CD4-positive, alpha-beta T cell treated with Interleukin-17A for 1 hour (primary cell): Measurements from ENCODE around the gene SRR.
"Not testable (repeated sequence)": the region's sequence is repeated elsewhere in the genome, so short reads cannot be mapped to it uniquely, and the experiment has no call there.

Source experiments
- DNase-seq: peaks from one replicate; pipeline ENCODE4 v3.0.0-alpha.2; 2020

Gene SRR, protein sequence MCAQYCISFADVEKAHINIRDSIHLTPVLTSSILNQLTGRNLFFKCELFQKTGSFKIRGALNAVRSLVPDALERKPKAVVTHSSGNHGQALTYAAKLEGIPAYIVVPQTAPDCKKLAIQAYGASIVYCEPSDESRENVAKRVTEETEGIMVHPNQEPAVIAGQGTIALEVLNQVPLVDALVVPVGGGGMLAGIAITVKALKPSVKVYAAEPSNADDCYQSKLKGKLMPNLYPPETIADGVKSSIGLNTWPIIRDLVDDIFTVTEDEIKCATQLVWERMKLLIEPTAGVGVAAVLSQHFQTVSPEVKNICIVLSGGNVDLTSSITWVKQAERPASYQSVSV

GRCh38 chr17:2303204-2304188, at the start of gene SRR, which contains the start of gene SMG6:
Gene SRR (plus strand): TSS chr17:2303950. CDS start chr17:2315561, 11,611 bp downstream.
Gene SMG6 (minus strand): TSS chr17:2303785. CDS start chr17:2303720, 65 bp downstream.
- peak; percentile 96 for DNase-seq

DNA sequence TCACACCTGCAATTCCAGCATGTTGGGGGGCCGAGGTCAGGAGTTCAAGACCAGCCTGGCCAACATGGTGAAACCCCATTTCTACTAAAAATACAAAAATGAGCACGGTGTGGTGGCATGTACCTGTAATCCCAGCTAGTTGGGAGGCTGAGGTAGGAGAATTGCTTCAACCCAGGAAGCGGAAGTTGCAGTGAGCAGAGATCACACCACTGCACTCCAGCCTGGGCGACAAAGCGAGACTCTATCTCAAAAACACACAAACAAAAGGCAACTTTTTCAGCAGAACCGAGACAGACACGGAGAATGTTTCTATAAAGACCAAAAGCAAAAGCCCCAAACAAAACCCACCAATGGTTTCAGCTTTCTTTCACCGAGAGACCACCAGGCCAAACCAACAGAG, 44.9 kb upstream of the SRR start:
- not testable (repeated sequence) for DNase-seq

DNA sequence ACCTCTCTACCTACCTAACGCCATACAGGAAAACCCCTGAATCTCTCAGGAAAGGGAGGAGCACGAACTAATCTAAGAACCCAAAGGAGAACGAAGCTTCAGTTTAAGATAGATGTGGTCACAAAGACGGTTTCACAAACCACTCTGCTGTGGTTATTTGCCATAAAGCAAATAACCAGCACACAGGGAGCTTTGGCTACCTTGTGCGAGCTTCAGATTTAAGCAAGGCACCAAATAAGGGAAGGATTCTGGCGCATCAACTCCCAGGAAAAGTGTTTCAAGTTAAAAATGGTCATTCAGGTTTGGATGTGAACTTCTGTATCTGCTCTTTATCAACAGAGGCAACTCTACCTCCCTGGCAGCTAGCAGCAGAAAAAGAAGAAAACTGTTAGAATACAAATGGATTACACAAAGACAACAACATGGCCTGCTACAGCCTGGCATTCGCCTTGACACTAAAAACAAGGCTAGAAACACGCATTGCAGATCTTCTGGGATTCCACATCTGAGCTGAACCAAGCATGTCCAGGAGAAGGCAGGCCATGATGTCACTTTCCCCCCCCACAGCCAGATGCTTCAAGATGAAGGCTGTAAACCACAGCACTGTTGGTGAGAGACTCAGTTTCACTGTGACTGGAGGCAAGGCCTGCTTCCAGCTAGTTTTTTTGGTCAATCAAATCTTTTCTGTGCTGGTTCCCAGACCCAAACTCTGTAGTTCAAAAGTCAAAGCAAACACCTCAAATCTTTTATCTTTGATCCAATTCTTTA, 43.8 kb upstream of the SRR start:
- peak; percentile 74 for DNase-seq

DNA sequence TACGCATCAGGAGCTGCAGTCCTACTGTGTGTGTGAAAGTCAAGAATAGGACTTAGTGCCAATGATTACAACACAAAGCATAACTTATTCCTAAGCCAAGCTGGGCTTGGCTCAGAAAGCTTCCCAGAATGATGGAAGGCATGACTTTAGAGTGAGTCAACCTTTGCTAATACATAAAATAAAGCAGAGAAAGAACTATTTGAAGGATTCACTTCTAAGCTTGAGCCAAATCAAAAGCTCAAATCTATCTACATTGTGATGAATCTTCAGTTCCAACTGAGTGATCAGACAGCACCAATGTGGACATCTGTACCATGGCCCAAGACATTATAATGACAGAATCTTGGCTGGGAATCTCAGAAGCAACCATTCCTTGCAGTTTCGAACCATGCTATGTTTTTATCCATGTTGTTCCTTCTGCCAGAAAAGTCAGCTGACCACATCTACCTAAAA, 41.6 kb upstream of the SRR start:
- DNase-seq, result no peak

DNA sequence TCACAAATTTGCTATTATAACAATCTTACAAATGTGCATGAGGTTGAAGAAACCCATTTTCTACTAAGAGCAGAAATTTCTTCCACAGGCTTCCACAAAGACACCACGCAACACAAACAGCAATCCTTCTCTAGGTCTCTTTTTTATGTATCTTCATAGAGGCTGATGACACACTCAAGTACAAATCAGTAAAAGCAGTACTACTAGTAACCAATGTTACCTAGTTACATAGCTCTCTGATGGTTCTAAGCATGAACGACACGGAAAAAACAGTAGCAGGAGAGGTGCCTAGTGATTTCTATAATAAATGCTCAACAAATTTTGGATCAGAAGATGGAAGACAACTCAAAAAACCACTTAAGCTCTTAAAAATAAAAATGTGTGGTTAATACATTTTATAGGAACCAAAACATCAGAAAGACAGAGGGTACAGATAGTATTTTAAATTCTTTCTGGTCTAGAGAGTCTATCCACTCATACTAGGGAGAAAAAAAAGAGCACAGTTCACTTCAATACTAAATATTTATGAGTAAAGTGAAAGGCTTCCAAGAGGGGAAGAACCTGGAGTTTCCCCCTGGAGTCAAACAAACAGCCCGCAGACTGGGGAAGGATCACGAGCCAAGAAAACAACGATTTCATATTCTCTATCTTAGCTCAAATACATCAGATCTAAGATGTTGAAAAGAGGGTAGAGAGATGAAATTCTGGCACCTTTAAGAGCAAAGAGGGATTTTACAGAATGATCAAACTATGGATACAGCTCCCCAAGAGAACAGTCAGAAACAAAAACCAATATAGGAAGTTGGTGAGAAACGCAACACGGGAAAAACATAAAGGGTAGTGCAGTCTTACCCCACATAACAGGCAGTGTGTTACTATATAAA, 40.3 kb upstream of the SRR start:
- no peak for DNase-seq

- DNase-seq, result no peak
Observed at GRCh38 chr17:2264067-2264860, 39.5 kb upstream of the SRR start.

DNA sequence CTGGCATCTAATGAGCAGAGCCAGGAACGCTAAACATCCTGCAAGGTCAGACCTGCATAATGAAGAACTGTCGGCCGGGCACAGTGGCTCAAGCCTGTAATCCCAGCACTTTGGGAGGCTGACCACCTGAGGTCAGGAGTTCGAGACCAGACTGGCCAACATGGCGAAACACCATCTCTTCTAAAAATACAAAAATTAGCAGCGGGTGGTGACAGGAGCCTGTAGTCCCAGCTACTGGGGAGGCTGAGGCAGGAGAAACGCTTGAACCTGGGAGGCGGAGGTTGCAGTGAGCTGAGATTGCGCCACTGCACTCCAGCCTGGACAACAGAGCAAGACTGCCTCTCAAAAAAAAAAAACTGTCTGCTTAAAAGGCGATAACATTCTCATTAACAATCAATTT, 38.6 kb upstream of the SRR start:
- DNase-seq, result not testable (repeated sequence)

- peak; percentile 90 for DNase-seq
Observed at GRCh38 chr17:2266045-2266864, 37.5 kb upstream of the SRR start.

GRCh38 chr17:2266865-2267228, 36.9 kb upstream of the SRR start:
- peak; percentile 37 for DNase-seq

GRCh38 chr17:2267354-2267753, 36.4 kb upstream of the SRR start:
- no peak for DNase-seq

DNA sequence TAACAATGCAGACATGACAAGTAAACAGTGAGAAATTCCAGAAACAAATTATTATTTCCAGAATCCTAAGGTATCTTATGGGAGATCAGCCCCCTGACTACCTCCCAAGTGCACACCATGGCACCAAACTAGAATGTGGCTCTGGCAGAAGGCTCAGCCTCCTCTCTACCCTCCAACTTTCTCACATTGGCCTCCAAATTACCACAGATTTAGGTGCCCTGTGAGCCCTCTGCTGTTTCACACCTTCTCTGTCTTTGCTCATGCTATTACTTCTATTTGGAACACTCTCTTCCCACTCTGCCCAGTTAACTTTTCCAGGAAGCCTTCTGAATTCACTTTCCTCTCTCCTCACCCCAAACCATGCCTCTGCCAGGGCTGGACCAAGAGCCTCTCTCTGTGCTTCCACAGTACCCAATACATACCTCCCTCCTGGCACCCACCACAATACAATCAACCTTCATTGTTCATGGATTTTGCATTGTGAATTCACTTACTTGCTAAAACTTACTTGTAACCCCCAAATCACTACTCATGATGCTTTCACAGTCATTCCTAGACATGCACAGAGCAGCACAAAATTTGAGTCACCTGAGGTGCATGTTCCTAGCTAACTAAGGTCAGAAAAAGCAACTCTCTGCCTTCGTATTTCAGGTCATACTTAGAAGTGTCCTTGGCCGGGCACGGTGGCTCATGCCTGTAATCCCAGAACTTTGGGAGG, 31.6 kb upstream of the SRR start:
- DNase-seq, result no peak

- no peak for DNase-seq
Observed at GRCh38 chr17:2274414-2274813, 29.3 kb upstream of the SRR start.

DNA sequence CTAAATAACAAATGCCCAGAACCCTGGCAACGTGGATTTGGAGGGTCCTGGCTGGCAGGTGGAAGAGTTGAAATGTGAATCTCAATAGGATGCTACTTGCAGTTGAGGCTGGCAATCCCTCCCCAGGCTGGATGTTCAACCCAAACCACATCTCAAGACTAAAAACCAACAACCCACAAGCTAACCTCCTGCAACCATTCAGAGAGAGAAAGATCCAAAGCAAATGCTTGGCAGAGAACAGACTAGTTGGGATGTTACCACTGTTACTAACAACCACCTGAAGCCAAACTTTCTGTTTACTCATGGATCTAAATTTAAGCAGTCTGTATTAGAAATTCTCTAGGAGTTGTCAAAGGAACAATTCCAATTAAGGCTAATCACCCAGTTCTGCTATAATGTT, 28.0 kb upstream of the SRR start:
- no peak for DNase-seq

GRCh38 chr17:2277429-2278170, 26.1 kb upstream of the SRR start:
- DNase-seq, result no peak

GRCh38 chr17:2279707-2280106, 24.0 kb upstream of the SRR start:
- DNase-seq, result no peak

- peak; percentile 77 for DNase-seq
Observed at GRCh38 chr17:2282297-2282873, 21.4 kb upstream of the SRR start.

GRCh38 chr17:2283302-2283701, 20.4 kb upstream of the SRR start:
- no peak for DNase-seq

DNA sequence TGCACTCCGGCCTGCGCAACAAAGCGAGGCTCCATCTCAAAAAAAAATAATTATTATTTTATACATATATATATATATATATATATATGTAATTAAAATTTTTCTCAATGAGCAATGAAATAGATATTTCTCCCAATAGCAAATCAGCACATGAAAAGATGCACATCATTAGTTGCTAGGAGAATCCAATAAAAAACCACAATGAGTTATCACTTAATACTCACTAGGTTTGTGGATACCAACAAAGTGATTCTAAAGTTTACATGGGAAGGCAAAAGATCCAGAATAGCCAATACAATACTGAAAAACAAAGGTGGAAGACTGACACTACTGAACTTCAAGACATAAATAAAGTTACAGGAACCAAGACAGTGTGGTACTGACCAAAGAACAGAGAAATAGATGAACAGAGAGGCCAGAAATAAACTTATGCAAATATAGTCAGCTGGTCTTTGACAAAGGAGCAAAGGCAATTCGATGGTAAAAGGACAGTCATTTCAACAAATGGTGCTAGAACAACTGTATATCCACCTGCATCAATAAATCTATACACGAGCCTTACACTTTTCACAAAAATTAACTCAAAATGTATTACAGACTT, 13.8 kb upstream of the SRR start:
- no peak for DNase-seq
